HG03139 (cell line): ENCODE data around the gene TSEN2.

Source experiments
- ATAC-seq: cut with Tn5 transposase; IDR thresholded peaks from one replicate; pipeline ENCODE4 v1.9.1; 2021; ENCODE audit not compliant: unreplicated experiment

TSEN2 gene

GRCh38 chr3:12582730-12583129, 98.5 kb downstream of the TSEN2 start:
- no peak for ATAC-seq
